Stimulated activated CD8-positive, alpha-beta memory T cell treated with anti-CD3 and anti-CD28 coated beads, Interleukin-7, amount 100 ng/mL, for 24 hours (primary cell): ENCODE measurements around the gene SLC39A13.

Experiments used
- DNase-seq: peaks from one replicate; pipeline ENCODE4 v3.0.0-alpha.2; 2020; ENCODE audit warnings: low read depth

The SLC39A13 gene

GRCh38 chr11:47430524-47430923, 22.1 kb downstream of the SLC39A13 start:
- no peak for DNase-seq

- DNase-seq = no peak
Measured at GRCh38 chr11:47431356-47432083, 23.1 kb downstream of the SLC39A13 start.

GRCh38 chr11:47433157-47433556, 24.8 kb downstream of the SLC39A13 start:
- DNase-seq = no peak

- no peak for DNase-seq
Measured at GRCh38 chr11:47434011-47434786, 25.8 kb downstream of the SLC39A13 start.

GRCh38 chr11:47435687-47436086, 27.3 kb downstream of the SLC39A13 start:
- DNase-seq = no peak

- no peak for DNase-seq
Measured at GRCh38 chr11:47436726-47437125, 28.3 kb downstream of the SLC39A13 start.

- DNase-seq = no peak
Measured at GRCh38 chr11:47437218-47437745, 28.9 kb downstream of the SLC39A13 start.

- no peak for DNase-seq
Measured at GRCh38 chr11:47437746-47438418, 29.5 kb downstream of the SLC39A13 start.

GRCh38 chr11:47438721-47439120, 30.3 kb downstream of the SLC39A13 start:
- no peak for DNase-seq

- no peak for DNase-seq
Measured at GRCh38 chr11:47440054-47440476, 31.7 kb downstream of the SLC39A13 start.

GRCh38 chr11:47441421-47441820, 33.0 kb downstream of the SLC39A13 start:
- no peak for DNase-seq

- no peak for DNase-seq
Measured at GRCh38 chr11:47442514-47442913, 34.1 kb downstream of the SLC39A13 start.

GRCh38 chr11:47443028-47443700, 34.8 kb downstream of the SLC39A13 start:
- no peak for DNase-seq

- no peak for DNase-seq
Measured at GRCh38 chr11:47443817-47444216, 35.4 kb downstream of the SLC39A13 start.

GRCh38 chr11:47445840-47446239, 37.5 kb downstream of the SLC39A13 start:
- DNase-seq = no peak

- no peak for DNase-seq
Measured at GRCh38 chr11:47446833-47447232, 38.4 kb downstream of the SLC39A13 start.

- no peak for DNase-seq
Measured at GRCh38 chr11:47447906-47448305, 39.5 kb downstream of the SLC39A13 start.

GRCh38 chr11:47448566-47449427, 40.4 kb downstream of the SLC39A13 start, which contains the start of gene RAPSN:
Gene RAPSN (minus strand): TSS chr11:47449136. CDS start chr11:47448964, 172 bp downstream.
- no peak for DNase-seq

GRCh38 chr11:47449541-47449940, 41.2 kb downstream of the SLC39A13 start:
- DNase-seq = no peak

GRCh38 chr11:47451436-47451835, 43.0 kb downstream of the SLC39A13 start:
- no peak for DNase-seq

GRCh38 chr11:47451990-47452389, 43.6 kb downstream of the SLC39A13 start:
- no peak for DNase-seq
